Metanephros (tissue), 1 donor: ENCODE results near the gene EPHA7. TPM values are rescaled to one million over a fixed set of nuclear protein-coding genes. Genes with fewer than 3 reads are reported as not detected.

Source experiments
- total RNA-seq: library from RNA; depleted of rRNA; stranded (reverse); fragments of >200 nt; gene quantifications from one replicate; pipeline ENCODE4 v1.2.3, GENCODE V29; 2014

EPHA7 gene
- total RNA-seq = 29.5 TPM

GRCh38 chr6:93419304-93420162, at the start of gene EPHA7:
EPHA7 (minus strand) TSS chr6:93419559; CDS start chr6:93419341, 218 bp downstream.

